Panc1 (cell line): ENCODE measurements around the gene MPI. TPM values are rescaled to one million over a fixed set of nuclear protein-coding genes. Genes with fewer than 3 reads are reported as not detected.

Source experiments
- microRNA-seq: library from miRNA; unstranded; fragments of <30 nt; microRNA quantifications from one replicate; pipeline ENCODE4 v1.1.0, GENCODE V29; 2020; ENCODE audit not compliant: unreplicated experiment
- total RNA-seq: library from RNA; stranded (reverse); gene quantifications from one replicate; pipeline ENCODE4 v1.2.1, GENCODE V29; 2021; ENCODE audit not compliant: unreplicated experiment

The MPI gene
- total RNA-seq, 1 experiment from 2014 or later, result 45.8 TPM

Small RNAs within 50 kb of the gene (microRNA-seq; reads per million reads assigned to microRNA genes)
- gene MIR6882, result 3.5 reads per million, percentile 5 among the genes with 10 or more reads in this experiment

Other genes with a start within 250 kb of the MPI start
- gene EDC3, start 194.0 kb upstream of the MPI start, total RNA-seq, result 45.5 TPM
- gene CYP1A1, start 164.5 kb upstream of the MPI start, total RNA-seq, result 0.15 TPM
- not detected for gene CYP1A2, start 141.2 kb upstream of the MPI start, total RNA-seq
- gene CSK, start 108.0 kb upstream of the MPI start, total RNA-seq, result 81.4 TPM
- gene LMAN1L, start 77.2 kb upstream of the MPI start, total RNA-seq, result not detected
- gene CPLX3, start 63.4 kb upstream of the MPI start, total RNA-seq, result not detected
- 73.3 TPM for gene ULK3, start 46.9 kb upstream of the MPI start, total RNA-seq
- 121 TPM for gene SCAMP2, start 16.7 kb upstream of the MPI start, total RNA-seq
- 68.6 TPM for gene FAM219B, start 16.8 kb downstream of the MPI start, total RNA-seq
- 353 TPM for gene COX5A, start 48.0 kb downstream of the MPI start, total RNA-seq
- gene RPP25, start 66.7 kb downstream of the MPI start, total RNA-seq, result 40.1 TPM
- 11.2 TPM for gene SCAMP5, start 105.5 kb downstream of the MPI start, total RNA-seq
- 26.1 TPM for gene PPCDC, start 133.5 kb downstream of the MPI start, total RNA-seq